Inflammatory macrophage (primary cell): ENCODE results near the gene MROH2A.

Experiments used
- DNase-seq, 2 donors: peaks; one replicate each; pipeline ENCODE4 v3.0.0-alpha.2; 2020 to 2022

The MROH2A gene

GRCh38 chr2:233802132-233802815, 24.1 kb downstream of the MROH2A start:
- DNase-seq = no peak

- no peak for DNase-seq
Observed at GRCh38 chr2:233803292-233803911, 25.3 kb downstream of the MROH2A start.

GRCh38 chr2:233803994-233804393, 25.9 kb downstream of the MROH2A start:
- DNase-seq = no peak

DNA sequence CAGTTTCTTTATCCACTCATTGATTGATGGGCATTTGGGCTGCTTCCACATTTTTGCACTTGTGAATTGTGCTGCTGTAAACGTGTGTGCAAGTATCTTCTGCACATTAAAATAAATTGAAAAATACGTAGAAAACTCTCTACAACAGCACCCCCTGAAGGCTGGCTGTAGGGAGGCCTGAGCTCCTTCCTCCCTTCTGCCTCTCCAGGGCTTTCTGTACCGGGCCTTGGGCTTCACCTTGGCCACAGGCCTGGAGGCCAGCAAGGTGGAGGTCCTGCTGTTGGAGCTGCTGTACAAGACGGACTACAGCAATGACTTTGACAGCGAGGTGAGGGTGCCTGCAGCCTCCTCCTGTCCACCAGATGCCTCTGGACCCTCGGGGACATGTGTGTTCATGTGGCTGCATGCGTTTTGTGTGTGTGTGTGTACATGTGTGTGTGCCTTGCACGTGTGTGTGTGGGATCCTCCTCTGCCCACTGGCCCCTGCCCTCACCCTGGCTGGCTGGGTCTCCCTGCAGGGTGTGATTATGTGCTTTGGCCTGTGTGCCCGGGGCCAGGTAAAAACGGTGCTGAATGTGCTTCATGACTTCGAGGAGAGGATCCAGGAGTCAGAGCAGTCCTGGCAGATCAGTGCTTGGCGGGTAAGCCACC, 29.2 kb downstream of the MROH2A start:
- no peak for DNase-seq

- DNase-seq = no peak
Observed at GRCh38 chr2:233807966-233808935, 30.1 kb downstream of the MROH2A start.

DNA sequence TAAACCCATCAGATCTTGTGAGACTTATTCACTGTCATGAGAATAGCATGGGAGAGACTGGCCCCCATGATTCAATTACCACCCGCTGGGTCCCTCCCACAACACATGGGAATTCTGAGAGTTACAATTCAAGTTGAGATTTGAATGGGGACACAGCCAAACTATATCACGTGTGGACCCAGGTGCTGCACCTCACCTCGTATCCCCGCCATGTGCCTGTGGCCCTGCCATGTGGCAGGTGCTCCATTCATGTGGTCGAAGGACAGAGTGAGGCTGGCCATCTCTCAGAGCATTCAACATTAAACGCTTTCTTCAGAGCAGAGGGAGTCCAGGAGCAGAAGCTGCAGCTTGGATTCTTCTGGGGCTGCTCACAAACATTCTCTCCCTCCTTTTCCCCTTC, 32.3 kb downstream of the MROH2A start:
- DNase-seq = no peak

- no peak for DNase-seq
Observed at GRCh38 chr2:233811087-233811486, 33.0 kb downstream of the MROH2A start.

DNA sequence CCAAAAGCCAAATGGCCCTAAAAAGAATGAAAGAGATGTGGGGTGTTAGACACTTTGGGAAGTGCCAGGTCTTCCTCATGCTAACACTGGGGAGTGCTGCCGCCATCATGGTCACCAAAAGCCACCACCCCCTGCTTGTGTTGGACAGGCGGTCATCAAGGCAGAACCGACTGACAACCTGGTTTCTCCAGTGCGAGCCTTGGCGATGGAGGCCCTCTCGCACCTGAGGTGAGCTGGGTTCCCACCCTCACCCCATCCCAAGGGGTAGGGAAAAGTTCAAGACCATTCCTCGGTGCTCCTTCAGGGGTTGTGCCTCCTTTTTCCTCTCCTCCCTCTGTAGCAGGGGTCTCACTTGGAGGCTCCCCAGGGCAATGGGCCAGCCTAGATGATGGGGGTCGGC, 33.6 kb downstream of the MROH2A start:
- DNase-seq = no peak

DNA sequence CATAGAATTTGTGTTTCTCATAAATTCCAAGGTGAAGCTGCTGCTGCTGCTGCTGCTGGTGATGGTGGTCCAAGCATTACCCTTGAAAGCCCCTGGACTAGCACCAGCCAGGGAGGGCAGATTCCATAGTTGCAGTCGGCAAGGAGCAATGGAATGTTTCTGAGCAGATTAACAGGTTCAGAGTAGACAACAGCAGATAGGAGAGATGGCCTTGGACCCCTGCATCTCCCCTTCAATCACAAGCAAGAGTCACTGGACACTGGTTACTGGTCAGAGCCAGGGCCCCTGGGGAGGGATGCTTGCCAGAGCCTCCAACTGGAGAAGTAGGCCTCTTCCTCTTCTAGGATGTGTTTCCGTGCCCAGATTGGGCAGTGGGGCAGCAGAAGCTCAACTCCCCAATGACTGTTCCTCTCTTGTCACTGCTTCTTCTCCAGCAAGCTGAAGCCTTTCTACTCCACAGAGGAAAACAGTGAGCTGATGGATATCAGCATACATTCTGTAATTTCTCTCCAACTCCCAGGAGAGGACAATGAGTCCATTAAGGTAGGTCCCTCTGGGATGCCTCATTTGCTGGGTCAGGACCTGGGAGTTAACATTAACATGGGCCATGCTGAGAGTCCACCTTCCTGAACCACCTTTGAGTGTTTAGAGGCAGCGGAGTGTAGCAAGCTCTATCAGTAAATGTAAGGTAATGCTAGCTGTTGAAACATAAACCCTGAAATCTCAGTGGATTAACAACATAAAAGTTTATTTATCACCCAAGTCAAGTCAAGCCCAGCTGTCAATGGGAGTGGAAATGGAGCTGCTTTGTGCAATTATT, 35.3 kb downstream of the MROH2A start:
- no peak for DNase-seq

DNA sequence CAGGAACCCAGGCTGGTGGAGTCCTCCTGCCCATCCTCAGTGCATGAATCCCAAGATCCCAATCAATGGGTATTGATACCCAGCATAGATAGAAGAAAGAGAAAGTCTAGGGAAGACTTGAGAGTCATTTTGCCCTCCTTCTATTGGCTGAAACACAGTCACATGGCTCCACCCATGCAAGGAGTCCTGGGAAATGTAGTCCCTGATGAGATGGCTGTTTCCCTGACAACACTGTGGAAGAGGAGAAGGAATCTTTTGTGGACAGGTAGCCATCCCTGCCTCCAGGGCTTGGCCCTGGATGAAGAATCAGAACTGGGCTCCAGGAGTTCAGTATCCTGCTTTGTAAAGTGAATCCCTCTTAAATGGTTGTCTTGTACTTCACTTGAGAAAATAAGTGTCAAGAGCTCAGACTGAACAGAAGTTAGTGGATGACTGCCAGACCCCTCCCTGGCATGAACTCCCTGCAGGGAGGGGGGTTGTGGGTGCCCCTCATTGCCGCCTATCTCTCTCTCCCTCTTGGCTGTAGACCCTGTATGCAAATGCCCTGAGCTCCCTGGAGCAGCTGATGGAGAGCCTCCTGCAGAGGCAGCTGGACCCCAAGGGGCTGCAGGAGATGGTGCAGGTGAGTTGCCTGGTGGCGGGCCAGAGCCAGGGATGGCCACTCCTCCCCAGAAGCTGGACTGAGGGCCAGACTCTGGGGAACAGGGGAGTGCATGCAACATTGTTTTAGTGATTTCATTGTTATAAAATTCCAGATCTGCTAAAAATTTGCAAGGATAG, 36.1 kb downstream of the MROH2A start:
- no peak for DNase-seq

DNA sequence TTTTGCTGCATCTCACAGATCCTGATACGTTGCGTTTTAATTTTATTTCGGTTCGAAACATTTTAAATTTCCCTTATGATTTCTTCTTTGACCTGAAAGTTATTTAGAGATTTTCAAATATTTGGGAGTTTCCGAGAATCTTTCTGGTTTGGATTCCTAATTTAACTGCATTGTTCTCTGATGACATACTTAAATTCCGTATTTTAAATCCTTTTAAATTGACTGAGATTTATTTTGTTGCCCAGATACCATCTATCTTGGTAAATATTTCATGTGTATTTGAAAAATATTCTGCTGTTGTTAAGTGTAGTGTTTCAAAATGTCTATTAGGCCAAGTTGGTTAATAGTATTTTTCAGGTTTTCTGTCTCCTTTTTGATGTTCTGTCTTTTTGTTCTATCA, 37.7 kb downstream of the MROH2A start:
- no peak for DNase-seq

DNA sequence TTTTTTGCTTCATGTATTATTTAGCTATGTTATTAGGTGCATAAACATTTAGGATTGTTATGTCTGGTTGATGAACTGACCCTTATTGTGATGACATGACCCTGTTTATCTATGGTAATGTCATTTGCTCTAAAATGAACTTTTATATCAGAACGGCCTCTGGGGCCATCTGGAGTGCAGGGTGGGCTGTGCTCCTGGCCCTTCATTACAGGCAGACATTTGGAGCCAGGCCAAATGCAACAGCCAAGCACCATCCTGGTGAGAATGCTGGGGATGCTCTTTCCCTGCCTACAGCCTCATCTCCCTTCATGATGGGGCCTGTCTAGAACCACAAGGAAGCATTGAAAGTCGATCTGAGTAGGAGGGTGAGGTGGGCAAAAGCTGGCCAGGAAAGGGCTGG, 38.2 kb downstream of the MROH2A start:
- DNase-seq = no peak

DNA sequence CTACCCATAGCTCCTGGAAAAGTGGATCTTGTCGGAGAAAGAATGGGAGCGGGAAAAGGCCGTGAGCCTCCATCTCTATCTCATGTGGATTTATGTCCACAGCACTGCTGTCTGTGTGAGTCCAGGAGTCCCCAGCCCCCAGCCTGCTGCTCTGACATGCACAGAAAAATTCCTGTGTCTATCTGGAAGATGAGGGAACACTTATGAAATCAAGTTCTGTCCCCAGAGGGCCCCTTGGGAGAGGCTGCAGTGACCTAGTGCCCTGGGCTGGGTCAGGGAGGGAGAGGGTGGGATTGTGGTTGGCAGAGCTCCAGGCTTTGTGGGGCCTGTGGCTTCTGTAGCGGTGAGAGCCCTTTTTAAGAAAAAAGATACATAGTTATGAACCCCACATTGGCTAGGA, 38.6 kb downstream of the MROH2A start:
- no peak for DNase-seq

DNA sequence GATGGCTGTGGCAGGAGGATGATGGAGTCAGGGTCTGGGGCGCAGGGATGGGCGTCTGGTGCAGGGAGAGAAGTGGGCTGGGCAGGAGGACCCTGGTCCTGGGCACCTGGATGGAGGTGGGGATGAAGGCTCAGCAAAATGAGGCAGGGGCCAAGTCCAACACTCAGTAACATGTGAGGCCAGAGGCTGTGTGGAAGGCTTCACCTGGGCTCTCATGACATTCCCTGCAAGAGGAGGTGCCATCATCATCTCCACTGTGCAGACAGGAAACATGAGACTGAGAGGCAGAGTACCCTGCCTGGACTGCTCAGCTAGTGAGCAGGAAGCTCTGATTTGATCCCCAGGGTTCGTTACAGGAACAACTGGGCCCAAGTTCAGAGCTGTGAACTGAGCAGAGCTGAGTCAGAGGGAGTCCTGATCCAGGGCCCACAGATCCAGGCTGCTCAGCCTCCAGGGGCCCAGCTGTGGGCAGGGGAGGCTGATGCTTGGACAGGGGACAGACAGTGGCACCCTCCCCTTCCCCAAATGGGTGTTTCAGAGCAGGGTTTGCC, 39.3 kb downstream of the MROH2A start:
- DNase-seq = no peak

DNA sequence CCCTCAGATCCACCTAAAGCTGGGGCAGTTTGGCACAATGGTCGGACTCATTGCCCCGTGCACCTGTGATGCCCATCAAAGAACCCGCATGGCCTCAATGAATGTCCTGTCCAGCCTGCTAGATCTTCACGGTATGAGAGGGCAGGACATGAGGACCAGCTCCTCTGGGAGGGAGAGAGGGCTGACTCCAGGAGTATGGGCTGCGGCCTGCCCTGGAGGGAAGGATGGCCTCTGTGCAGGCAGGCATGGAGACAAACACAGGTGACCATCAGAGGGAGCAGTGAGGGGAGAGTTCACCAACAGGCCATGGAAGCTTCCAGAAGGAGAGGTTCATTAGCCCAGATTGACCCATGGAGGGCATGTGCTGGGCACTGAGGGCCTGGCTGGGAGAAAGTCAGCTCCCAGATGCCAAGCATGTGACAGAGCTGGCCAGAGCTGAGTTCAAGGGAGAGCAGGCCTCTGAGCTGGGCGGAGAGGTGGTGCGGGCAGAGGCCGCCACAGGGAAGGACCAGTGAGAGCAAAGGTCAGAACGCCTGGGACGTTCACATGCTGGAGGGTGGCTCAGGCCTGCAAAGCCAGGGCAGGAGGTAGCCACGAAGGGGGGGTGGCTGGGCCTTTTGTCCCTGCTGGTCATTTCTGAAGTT, 40.0 kb downstream of the MROH2A start:
- DNase-seq = no peak

- DNase-seq = no peak
Observed at GRCh38 chr2:233818639-233819621, 40.8 kb downstream of the MROH2A start.

- no peak for DNase-seq
Observed at GRCh38 chr2:233819884-233820773, 42.0 kb downstream of the MROH2A start.

- no peak for DNase-seq
Observed at GRCh38 chr2:233820774-233821105, 42.6 kb downstream of the MROH2A start.
